GOT3 (cell line): ENCODE results near the gene SLC10A6.

Experiments used
- DNase-seq: peaks from one replicate; lab custom pipeline; 2025; ENCODE audit warnings: mixed read lengths; lab: John Stamatoyannopoulos, UW

SLC10A6 gene

GRCh38 chr4:86778175-86778574, 71.0 kb downstream of the SLC10A6 start:
- no peak for DNase-seq

GRCh38 chr4:86775061-86775460, 74.1 kb downstream of the SLC10A6 start:
- no peak for DNase-seq
